Loucy (cell line): ENCODE results near the gene LDLRAD4.

ENCODE experiments used
- H2AFZ ChIP-seq: fragments of 200-600 bp; sonication (generic); 2 replicates; pipeline ENCODE4 v1.6.0; 2016; ENCODE audit warnings: antibody characterized with exemption, mild to moderate bottlenecking, low read length, moderate library complexity
- H3F3A ChIP-seq: fragments of 200-600 bp; 2 replicates; pipeline ENCODE4 v1.6.0; 2016; ENCODE audit warnings: antibody characterized with exemption, low read depth, mild to moderate bottlenecking
- H3K27me3 ChIP-seq: fragments of 200-600 bp; sonication (generic); 2 replicates; pipeline ENCODE4 v1.6.1; 2014; ENCODE audit warnings: low read length, mild to moderate bottlenecking; ENCODE audit not compliant: insufficient read depth, poor library complexity, severe bottlenecking
- H3K36me3 ChIP-seq: fragments of 200-600 bp; sonication (generic); 2 replicates; pipeline ENCODE4 v1.6.1; 2016; ENCODE audit warnings: low read length; ENCODE audit not compliant: insufficient read depth
- H3K4me1 ChIP-seq: fragments of 200-600 bp; sonication (generic); 2 replicates; pipeline ENCODE4 v1.5.1; 2014; ENCODE audit warnings: low read length, mild to moderate bottlenecking; ENCODE audit not compliant: insufficient read depth, poor library complexity, severe bottlenecking
- H3K4me2 ChIP-seq: fragments of 200-600 bp; sonication (generic); 2 replicates; pipeline ENCODE4 v1.6.0; 2014; ENCODE audit warnings: antibody characterized with exemption, low read length, low read depth, mild to moderate bottlenecking; ENCODE audit not compliant: poor library complexity, severe bottlenecking
- H3K4me3 ChIP-seq: fragments of 200-600 bp; sonication (generic); 2 replicates; pipeline ENCODE4 v1.5.1; 2014; ENCODE audit warnings: low read length, mild to moderate bottlenecking, mixed read lengths; ENCODE audit not compliant: poor library complexity, severe bottlenecking
- H3K79me2 ChIP-seq: fragments of 200-600 bp; sonication (generic); 2 replicates; pipeline ENCODE4 v1.6.1; 2014; ENCODE audit warnings: low read length; ENCODE audit not compliant: insufficient read depth
- H3K9ac ChIP-seq: fragments of 200-600 bp; sonication (generic); 2 replicates; pipeline ENCODE4 v1.6.0; 2014; ENCODE audit warnings: mild to moderate bottlenecking, low read depth, low read length, moderate library complexity; ENCODE audit not compliant: poor library complexity, severe bottlenecking
- H3K9me2 ChIP-seq: fragments of 200-600 bp; sonication (generic); replicated peaks from 2 replicates; pipeline ENCODE4 v1.6.1; 2016; ENCODE audit warnings: low read depth, low read length, mixed read lengths
- H3K9me3 ChIP-seq: fragments of 200-600 bp; sonication (generic); 2 replicates; pipeline ENCODE4 v1.6.1; 2014; ENCODE audit warnings: mild to moderate bottlenecking, antibody characterized with exemption, low read length, low read depth; ENCODE audit not compliant: insufficient read depth
- H4K20me1 ChIP-seq: fragments of 200-600 bp; sonication (generic); 2 replicates; pipeline ENCODE4 v1.6.0; 2014; ENCODE audit warnings: antibody characterized with exemption, low read length, mild to moderate bottlenecking; ENCODE audit not compliant: insufficient read depth, poor library complexity, severe bottlenecking
- EZH2phosphoT487 ChIP-seq: fragments of 200-600 bp; IDR thresholded peaks from 2 replicates; pipeline ENCODE4 v1.6.1; 2018; ENCODE audit warnings: antibody characterized with exemption, mild to moderate bottlenecking, moderate library complexity, borderline replicate concordance
- TF ChIP-seq, protein P1 (sequence below): fragments of 200-600 bp; sonication (generic); conservative IDR thresholded peaks from 2 replicates; pipeline ENCODE4 v1.5.1; 2014; ENCODE audit warnings: mild to moderate bottlenecking, antibody characterized with exemption, low read length

The LDLRAD4 gene

DNA sequence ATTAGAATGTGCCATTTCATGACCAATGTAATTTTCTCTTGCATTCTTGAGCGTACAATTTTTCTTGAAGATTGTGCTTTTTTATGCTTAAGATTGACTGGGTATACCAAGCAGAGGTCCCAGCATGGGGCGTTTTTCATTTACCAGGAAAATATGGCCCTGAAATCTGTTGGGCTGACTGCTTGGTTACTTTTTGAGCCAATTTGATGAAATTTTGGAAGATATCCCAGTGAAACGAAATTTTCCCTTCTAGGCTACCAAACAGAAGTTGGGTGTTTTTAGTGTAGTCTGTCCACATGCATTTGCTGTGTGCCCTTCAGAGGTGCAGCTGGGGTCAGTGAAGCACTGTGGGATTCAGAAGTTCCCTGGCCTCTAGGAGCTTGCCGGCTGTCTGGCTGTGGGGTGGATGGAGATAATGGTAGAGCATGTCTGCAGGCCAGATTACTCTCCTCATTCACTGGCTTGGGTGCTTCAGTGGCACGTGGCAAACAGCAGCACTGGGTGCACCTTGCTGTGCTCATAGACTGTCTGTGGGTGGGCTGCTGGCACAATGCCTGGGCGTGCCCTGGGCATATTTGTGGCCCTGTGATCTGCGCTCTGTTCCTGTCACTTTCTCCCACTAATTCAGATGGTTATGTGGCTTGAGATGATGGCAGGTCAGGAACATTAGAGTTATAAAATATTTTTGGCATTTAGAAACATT lies 73.3 kb downstream of the LDLRAD4 start:
- peaks cover 20% of the 10 kb centered on the region for H3K4me1 ChIP-seq
- no peaks in the 10 kb centered on the region for H4K20me1 ChIP-seq
- H3K36me3 ChIP-seq, result no peaks in the 10 kb centered on the region
- no peaks in the 10 kb centered on the region for H3K9me3 ChIP-seq
- H3K9ac ChIP-seq, result no peak overlapping the region
- no peak overlapping the region for H3K4me2 ChIP-seq
- H3K27me3 ChIP-seq, result no peaks in the 10 kb centered on the region
- H3K79me2 ChIP-seq, result no peaks in the 10 kb centered on the region
- no peak overlapping the region for H3K4me3 ChIP-seq
- no peaks in the 10 kb centered on the region for H3F3A ChIP-seq
- TF ChIP-seq, protein P1, sequence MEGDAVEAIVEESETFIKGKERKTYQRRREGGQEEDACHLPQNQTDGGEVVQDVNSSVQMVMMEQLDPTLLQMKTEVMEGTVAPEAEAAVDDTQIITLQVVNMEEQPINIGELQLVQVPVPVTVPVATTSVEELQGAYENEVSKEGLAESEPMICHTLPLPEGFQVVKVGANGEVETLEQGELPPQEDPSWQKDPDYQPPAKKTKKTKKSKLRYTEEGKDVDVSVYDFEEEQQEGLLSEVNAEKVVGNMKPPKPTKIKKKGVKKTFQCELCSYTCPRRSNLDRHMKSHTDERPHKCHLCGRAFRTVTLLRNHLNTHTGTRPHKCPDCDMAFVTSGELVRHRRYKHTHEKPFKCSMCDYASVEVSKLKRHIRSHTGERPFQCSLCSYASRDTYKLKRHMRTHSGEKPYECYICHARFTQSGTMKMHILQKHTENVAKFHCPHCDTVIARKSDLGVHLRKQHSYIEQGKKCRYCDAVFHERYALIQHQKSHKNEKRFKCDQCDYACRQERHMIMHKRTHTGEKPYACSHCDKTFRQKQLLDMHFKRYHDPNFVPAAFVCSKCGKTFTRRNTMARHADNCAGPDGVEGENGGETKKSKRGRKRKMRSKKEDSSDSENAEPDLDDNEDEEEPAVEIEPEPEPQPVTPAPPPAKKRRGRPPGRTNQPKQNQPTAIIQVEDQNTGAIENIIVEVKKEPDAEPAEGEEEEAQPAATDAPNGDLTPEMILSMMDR, result no peak
- TF ChIP-seq EZH2phosphoT487, result no peak
- H2AFZ ChIP-seq, result no peak overlapping the region
- H3K9me2 ChIP-seq, result no peaks in the 10 kb centered on the region

DNA sequence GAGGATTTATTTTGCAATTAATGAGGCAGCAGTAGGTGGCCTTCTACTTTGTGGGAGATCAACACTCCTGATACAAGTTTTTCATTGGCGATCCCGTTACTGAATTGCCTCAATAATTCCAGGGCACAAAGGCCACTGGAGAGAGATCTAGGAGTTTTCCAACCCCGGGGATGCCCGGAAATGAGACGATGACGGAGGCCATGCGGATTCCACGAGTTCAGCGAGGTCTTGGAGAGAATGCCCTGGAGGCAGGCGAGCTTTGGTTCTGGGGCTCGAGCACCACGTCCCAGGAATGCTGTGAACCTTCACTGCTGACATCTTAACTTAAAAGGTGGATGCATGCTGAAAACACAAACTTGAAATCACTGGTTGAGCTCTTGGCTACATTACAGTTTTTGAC lies 74.2 kb downstream of the LDLRAD4 start:
- Histone ChIP-seq H3K9me3 (no peaks in the 10 kb centered on the region), H3K79me2 (no peaks in the 10 kb centered on the region), H3K4me1 (peaks cover 25% of the 10 kb centered on the region), H3K9me2 (no peaks in the 10 kb centered on the region), H3K9ac (no peak overlapping the region), H3K36me3 (no peaks in the 10 kb centered on the region), H3F3A (no peaks in the 10 kb centered on the region), H3K4me2 (no peak overlapping the region), H3K4me3 (no peak overlapping the region), H3K27me3 (no peaks in the 10 kb centered on the region), H2AFZ (no peak overlapping the region), H4K20me1 (no peaks in the 10 kb centered on the region)
- TF ChIP-seq EZH2phosphoT487, result no peak
- TF ChIP-seq, protein P1, result no peak

DNA sequence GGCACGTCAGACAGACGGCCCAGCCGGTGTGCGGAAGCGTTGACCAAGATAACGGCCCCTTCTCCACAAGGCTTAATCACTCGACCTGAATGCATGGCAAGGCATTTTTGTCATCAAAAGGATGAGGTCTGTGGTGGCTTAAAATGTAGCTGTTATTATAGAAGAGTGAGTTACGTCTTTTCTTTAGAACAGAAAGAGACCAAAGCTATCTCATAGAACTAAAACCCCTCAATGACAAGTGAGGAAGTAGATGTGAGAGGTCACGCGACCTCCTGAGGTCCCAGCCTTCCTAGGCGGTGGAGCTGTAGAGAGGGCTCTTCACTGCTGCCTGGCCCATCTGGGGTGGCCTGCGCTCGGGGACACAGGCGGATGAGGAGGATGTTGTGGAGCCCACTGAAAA lies 75.7 kb downstream of the LDLRAD4 start:
- H3K4me2 ChIP-seq, result no peak overlapping the region
- no peak overlapping the region for H3K9ac ChIP-seq
- no peak for TF ChIP-seq EZH2phosphoT487
- TF ChIP-seq, protein P1, result no peak
- no peaks in the 10 kb centered on the region for H3K9me2 ChIP-seq
- no peak overlapping the region for H2AFZ ChIP-seq
- no peaks in the 10 kb centered on the region for H3K27me3 ChIP-seq
- no peaks in the 10 kb centered on the region for H4K20me1 ChIP-seq
- H3K79me2 ChIP-seq, result 0 out of 2 replicates have a peak, but pooled peaks cover 8% of the 10 kb centered on the region
- no peak overlapping the region for H3K4me3 ChIP-seq
- no peaks in the 10 kb centered on the region for H3K36me3 ChIP-seq
- H3F3A ChIP-seq, result no peaks in the 10 kb centered on the region
- peaks cover 25% of the 10 kb centered on the region for H3K4me1 ChIP-seq
- H3K9me3 ChIP-seq, result no peaks in the 10 kb centered on the region
